CD14-positive monocyte (primary cell): ENCODE data around the gene CELF4. TPM values are rescaled to one million over a fixed set of nuclear protein-coding genes. Genes with fewer than 3 reads are reported as not detected.

ENCODE experiments used
- DNase-seq, 3 donors: peaks; one replicate each; pipeline ENCODE4 v3.0.0-alpha.2; 2011 to 2022
- H2AFZ ChIP-seq: 2 replicates; pipeline ENCODE4 v1.6.0; 2012; ENCODE audit warnings: mild to moderate bottlenecking, low read depth, low read length, inconsistent platforms; ENCODE audit not compliant: insufficient read depth, poor library complexity, severe bottlenecking
- H3K27ac ChIP-seq, 2 donors: 1 replicate in 1 of 2; 2 replicates in 1 of 2; pipeline ENCODE4 v1.5.1; 2012 to 2013; ENCODE audit warnings: low read length in 2 of 2, control low read depth in 1 of 2, inconsistent platforms in 1 of 2, low read depth in 1 of 2, mild to moderate bottlenecking in 1 of 2
- H3K27me3 ChIP-seq, 2 donors: one replicate each; pipeline versions ENCODE4 v1.6.0 to v1.6.1; 2011 to 2013; ENCODE audit warnings: low read length in 2 of 2; ENCODE audit not compliant: control insufficient read depth in 2 of 2, insufficient read depth in 2 of 2
- H3K36me3 ChIP-seq, 2 donors: replicated peaks in 1 of 2; 1 replicate in 1 of 2; 2 replicates in 1 of 2; pipeline versions ENCODE4 v1.5.1 to v1.6.1; 2012 to 2013; ENCODE audit warnings: low read length in 2 of 2, control low read depth in 1 of 2, inconsistent platforms in 1 of 2, mild to moderate bottlenecking in 1 of 2; ENCODE audit not compliant: insufficient read depth in 2 of 2, control insufficient read depth in 1 of 2
- H3K4me1 ChIP-seq, 2 donors: 1 replicate in 1 of 2; 2 replicates in 1 of 2; pipeline versions ENCODE4 v1.5.1 to v1.6.1; 2012 to 2013; ENCODE audit warnings: low read length in 2 of 2, control low read depth in 1 of 2, inconsistent platforms in 1 of 2, mild to moderate bottlenecking in 1 of 2, moderate library complexity in 1 of 2; ENCODE audit not compliant: insufficient read depth in 2 of 2, control insufficient read depth in 1 of 2
- H3K4me2 ChIP-seq: replicated peaks from 2 replicates; pipeline ENCODE3; 2012; ENCODE audit warnings: low read length, moderate library complexity, mild to moderate bottlenecking; ENCODE audit not compliant: poor library complexity, severe bottlenecking; ENCODE audit errors: extremely low read depth
- H3K4me3 ChIP-seq, 3 experiments: fragments of 200-600 bp in 1 of 3; sonication (generic) in 1 of 3; replicated peaks in 1 of 3; 1 replicate in 2 of 3; 2 replicates in 1 of 3; pipeline ENCODE4 v1.5.1; 2011 to 2013; ENCODE audit warnings: low read length in 3 of 3, mild to moderate bottlenecking in 3 of 3, control low read depth in 2 of 3, low read depth in 2 of 3, inconsistent platforms in 1 of 3, moderate library complexity in 1 of 3
- H3K79me2 ChIP-seq: 2 replicates; pipeline ENCODE4 v1.6.0; 2012; ENCODE audit warnings: mild to moderate bottlenecking, control low read depth, inconsistent platforms, low read length, moderate library complexity; ENCODE audit not compliant: insufficient read depth
- H3K9ac ChIP-seq: 2 replicates; pipeline ENCODE4 v1.6.0; 2017; ENCODE audit warnings: low read length, mild to moderate bottlenecking; ENCODE audit not compliant: insufficient read depth, poor library complexity, severe bottlenecking
- H3K9me3 ChIP-seq, 2 donors: replicated peaks in 1 of 2; 1 replicate in 1 of 2; 2 replicates in 1 of 2; pipeline versions ENCODE4 v1.5.1 to v1.6.1; 2012 to 2013; ENCODE audit warnings: low read length in 2 of 2, control low read depth in 1 of 2; ENCODE audit not compliant: control insufficient read depth in 1 of 2, insufficient read depth in 1 of 2
- H4K20me1 ChIP-seq: 2 replicates; pipeline ENCODE4 v1.6.0; 2012; ENCODE audit warnings: mild to moderate bottlenecking, low read length, control low read depth, moderate library complexity; ENCODE audit not compliant: insufficient read depth
- H3K27ac Mint-ChIP-seq, 7 donors: one replicate each; pipeline ENCODE4 v1.8.0; 2020; ENCODE audit warnings: mild to moderate bottlenecking in 7 of 7, mixed read lengths in 7 of 7, moderate library complexity in 6 of 7, inconsistent platforms in 2 of 7
- H3K27me3 Mint-ChIP-seq, 3 donors: one replicate each; pipeline ENCODE4 v1.8.0; 2021 to 2022; ENCODE audit warnings: low read depth in 3 of 3, mild to moderate bottlenecking in 3 of 3, mixed read lengths in 3 of 3, moderate library complexity in 3 of 3, inconsistent platforms in 1 of 3
- H3K36me3 Mint-ChIP-seq, 2 donors: one replicate each; pipeline ENCODE4 v1.8.0; 2020; ENCODE audit warnings: mixed read lengths in 2 of 2, inconsistent platforms in 1 of 2, mild to moderate bottlenecking in 1 of 2
- H3K4me1 Mint-ChIP-seq: one replicate; pipeline ENCODE4 v1.8.0; 2020; ENCODE audit warnings: mild to moderate bottlenecking, mixed read lengths
- H3K4me3 Mint-ChIP-seq, 2 donors: one replicate each; pipeline ENCODE4 v1.8.0; 2020; ENCODE audit warnings: mild to moderate bottlenecking in 2 of 2, mixed read lengths in 2 of 2, moderate library complexity in 1 of 2
- H3K9me3 Mint-ChIP-seq, 7 donors: one replicate each; pipeline ENCODE4 v1.8.0; 2020 to 2022; ENCODE audit warnings: mixed read lengths in 7 of 7, mild to moderate bottlenecking in 6 of 7, moderate library complexity in 6 of 7, inconsistent platforms in 2 of 7
- CTCF ChIP-seq: fragments of 200-600 bp; IDR thresholded peaks from one replicate; pipeline ENCODE4 v1.8.0; 2022; ENCODE audit warnings: antibody characterized with exemption, mild to moderate bottlenecking
- WGBS: methylation state at CpG from one replicate; pipeline ENCODE4 v1.1.5; 2013; ENCODE audit warnings: missing lambda C conversion rate; ENCODE audit not compliant: insufficient coverage; 5-methylcytosine and 5-hydroxymethylcytosine counted together
- intact Hi-C, 2 donors: fragments of 100-400 bp; cut with micrococcal nuclease; formaldehyde crosslinking; loops; one replicate each; pipeline versions ENCODE4 v1.15.0 to v1.15.1; 2023
- polyA plus RNA-seq, 3 donors: library from polyadenylated mRNA; depleted of rRNA in 1 of 3; unstranded in 2 of 3; stranded (reverse) in 1 of 3; fragments of 300-500 nt in 2 of 3; fragments of >200 nt in 1 of 3; fragmentation: Illumina TruSeq in 2 of 3; gene quantifications; 1 replicate in 2 of 3; 2 replicates in 1 of 3; pipeline ENCODE4 v1.2.3, GENCODE V29; 2012 to 2021

CELF4 gene
- polyA plus RNA-seq, 3 donors, result not detected

GRCh38 chr18:37499913-37500312, 65.7 kb downstream of the CELF4 start:
- DNase-seq, result no peak
- H3K36me3 ChIP-seq, result no peaks in the 10 kb centered on the region
- Mint-ChIP-seq H3K4me1 (no peaks in the 10 kb centered on the region), H3K9me3 (peaks cover 0 to 1% (median 0%) of the 10 kb centered on the region in 7 donors), H3K27ac (no peak overlapping the region), H3K27me3 (peaks cover 0 to 10% (median 5%) of the 10 kb centered on the region in 3 donors), H3K4me3 (no peak overlapping the region), H3K36me3 (no peaks in the 10 kb centered on the region)
- no peak overlapping the region for H3K4me2 ChIP-seq
- no peaks in the 10 kb centered on the region for H3K9me3 ChIP-seq
- H3K9ac ChIP-seq, result no peak overlapping the region
- TF ChIP-seq CTCF, result no peak
- H3K4me3 ChIP-seq, result no peak overlapping the region
- no peaks in the 10 kb centered on the region for H3K27me3 ChIP-seq
- no peaks in the 10 kb centered on the region for H3K4me1 ChIP-seq
- no peak overlapping the region for H3K27ac ChIP-seq
- H2AFZ ChIP-seq, result no peak overlapping the region
- H3K79me2 ChIP-seq, result no peaks in the 10 kb centered on the region
- intact Hi-C loops, result no loop called here
- H4K20me1 ChIP-seq, result no peaks in the 10 kb centered on the region
- WGBS, result 92% methylated on average over 9 of the region's 10 CpGs

GRCh38 chr18:37499044-37499443, 66.6 kb downstream of the CELF4 start:
- 69% methylated on average over 4 of the region's 4 CpGs for WGBS
- H3K9me3 Mint-ChIP-seq, result peaks cover 0 to 1% (median 0%) of the 10 kb centered on the region in 7 donors
- no peaks in the 10 kb centered on the region for H4K20me1 ChIP-seq
- DNase-seq, result no peak
- H3K4me1 ChIP-seq, result no peaks in the 10 kb centered on the region
- H3K9me3 ChIP-seq, result no peaks in the 10 kb centered on the region
- H3K27me3 Mint-ChIP-seq, result peaks cover 0 to 13% (median 5%) of the 10 kb centered on the region in 3 donors
- H3K36me3 Mint-ChIP-seq, result no peaks in the 10 kb centered on the region
- no peak overlapping the region for H3K4me3 Mint-ChIP-seq
- H3K27ac ChIP-seq, result no peak overlapping the region
- no peaks in the 10 kb centered on the region for H3K27me3 ChIP-seq
- H2AFZ ChIP-seq, result no peak overlapping the region
- intact Hi-C loops, result no loop called here
- H3K27ac Mint-ChIP-seq, result peak overlapping the region in 1 of 7 donors; percentile 3
- H3K4me1 Mint-ChIP-seq, result no peaks in the 10 kb centered on the region
- no peak overlapping the region for H3K4me3 ChIP-seq
- no peak overlapping the region for H3K4me2 ChIP-seq
- H3K36me3 ChIP-seq, result no peaks in the 10 kb centered on the region
- no peak for TF ChIP-seq CTCF
- H3K9ac ChIP-seq, result no peak overlapping the region
- no peaks in the 10 kb centered on the region for H3K79me2 ChIP-seq
